Measurements from ENCODE around the gene KCNIP1. TPM values are rescaled to one million over a fixed set of nuclear protein-coding genes. Genes with fewer than 3 reads are reported as not detected.

KCNIP1 gene
- total and polyA plus RNA-seq, 2 of the 13 experiments (the other 11 are each of a cell fraction or from before 2014, with no cell fraction given): not detected

- no peak overlapping the region for H3K4me2 ChIP-seq (ENCODE audit: low read depth, low read length)
- ChIA-PET POLR2A (no interaction called here), CTCF (ENCODE audit: low intra/inter-chr PET ratio, low total read pairs) (no interaction called here)
- no peak overlapping the region for H3K4me3 ChIP-seq (replicated peaks in 1 of 3; ENCODE audit: insufficient read depth in 1 of 3, low read depth in 2 of 3, low read length in 3 of 3)
- H3K9ac ChIP-seq (ENCODE audit: insufficient read depth, low read depth, low read length): no peak overlapping the region
- 10% methylated on average over 7 of the region's 10 CpGs for WGBS (ENCODE audit: low lambda C conversion rate)
- no peaks in the 10 kb centered on the region for H3K4me1 ChIP-seq (ENCODE audit: insufficient read depth, low read length)
- BruUV-seq (replicated peaks): no TSS peak
- no peak for FAIRE-seq
- H3K9me3 ChIP-seq (ENCODE audit: low read length): no peaks in the 10 kb centered on the region
- no peaks in the 10 kb centered on the region for H3K36me3 ChIP-seq (replicated peaks in 1 of 2; ENCODE audit: control insufficient read depth in 1 of 2, insufficient read depth in 2 of 2, low read length in 2 of 2)
- DNase-seq (ENCODE audit: low spot score): no peak
- ATAC-seq: no peak
- intact Hi-C loops (cut with micrococcal nuclease; ENCODE audit: unreplicated experiment) (no loop called here), in situ Hi-C loops (cut with HindIII; ENCODE audit: extremely low pct_ligation_motif_present, low pct_unique_long_range_greater_than_20kb) (no loop called here)
- H3K79me2 ChIP-seq (ENCODE audit: insufficient read depth, low read length): no peaks in the 10 kb centered on the region
- H2AFZ ChIP-seq (ENCODE audit: low read length): no peak overlapping the region
- H4K20me1 ChIP-seq (ENCODE audit: insufficient read depth, low read length): no peaks in the 10 kb centered on the region
- H3K27ac ChIP-seq (ENCODE audit: extremely low read length, insufficient read depth, low read length): no peak overlapping the region
- TF ChIP-seq NFIB (CRISPR knock-in tag; IDR thresholded peaks at IDR 0.05; ENCODE audit: borderline replicate concordance): no peak
- TF ChIP-seq SIX4 (CRISPR knock-in tag; IDR thresholded peaks at IDR 0.05): no peak
- no peak for TF ChIP-seq MXI1 (IDR thresholded peaks at IDR 0.05; ENCODE audit: borderline replicate concordance, low read depth, low read length)
- TF ChIP-seq ZNF570 (CRISPR knock-in tag; IDR thresholded peaks at IDR 0.05; ENCODE audit: borderline replicate concordance): no peak
- TF ChIP-seq JARID2 (CRISPR knock-in tag; IDR thresholded peaks at IDR 0.05; ENCODE audit: insufficient replicate concordance): no peak
- TF ChIP-seq MYPOP (CRISPR knock-in tag; IDR thresholded peaks at IDR 0.05): no peak
- TF ChIP-seq ESRRA (CRISPR knock-in tag; IDR thresholded peaks at IDR 0.05; ENCODE audit: low read depth): no peak
- TF ChIP-seq RXRB (CRISPR knock-in tag; IDR thresholded peaks at IDR 0.05; ENCODE audit: borderline replicate concordance): no peak
- TF ChIP-seq RARA (CRISPR knock-in tag; IDR thresholded peaks at IDR 0.05): no peak
- TF ChIP-seq U2AF2 (IDR thresholded peaks at IDR 0.05; ENCODE audit: low read depth, low read length): no peak
- no peak for TF ChIP-seq NR2F2 (IDR thresholded peaks at IDR 0.05; ENCODE audit: borderline replicate concordance, low read depth)
- TF ChIP-seq ZNF616 (CRISPR knock-in tag; IDR thresholded peaks at IDR 0.05; ENCODE audit: low read depth): no peak
- H3K27me3 ChIP-seq (ENCODE audit: control insufficient read depth in 1 of 2, insufficient read depth in 2 of 2, low read length in 2 of 2): peaks cover 0 to 3% of the 10 kb centered on the region in 2 experiments; a peak in 2 of 5 replicates
Measured at GRCh38 chr5:170522211-170523141, 18.7 kb downstream of the KCNIP1 start.

Measured in HepG2 (cell line).